D721Med (cell line): ENCODE results near the gene CCDC88C.

Experiments
- DNase-seq: peaks from one replicate; pipeline ENCODE4 v3.0.0; 2011; ENCODE audit warnings: low spot score; ENCODE audit not compliant: insufficient read length
- FAIRE-seq: peaks from 2 replicates; lab custom pipeline; 2011; peaks lifted over from hg19 to GRCh38; lab: Jason Lieb, UNC
- TF ChIP-seq, protein P1 (sequence below): IDR thresholded peaks from 2 replicates; pipeline ENCODE4 v1.5.1; 2012; ENCODE audit warnings: mild to moderate bottlenecking, control low read depth; ENCODE audit not compliant: insufficient read depth; ENCODE audit errors: missing control alignments

CCDC88C gene

DNA sequence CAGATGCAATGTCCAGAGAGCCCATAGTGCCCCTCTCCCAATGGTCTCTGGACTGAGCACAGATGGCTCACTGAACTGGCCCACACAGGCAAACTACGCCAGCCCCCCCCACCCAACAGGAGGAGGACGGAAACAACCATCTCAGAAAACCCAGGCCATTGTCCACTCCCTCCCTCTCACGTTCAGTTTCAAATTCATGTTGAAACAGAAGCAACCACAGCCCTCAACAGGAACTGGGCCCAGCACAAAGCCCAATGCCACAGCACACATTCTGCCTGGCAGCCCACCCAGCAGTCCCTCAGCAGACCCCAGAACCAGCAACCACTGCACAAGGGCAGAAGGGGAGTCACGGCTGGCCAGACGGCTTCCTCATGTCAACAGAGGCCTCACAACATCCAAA, 10.6 kb downstream of the CCDC88C start:
- no peak for DNase-seq
- FAIRE-seq = no peak
- TF ChIP-seq, protein P1, sequence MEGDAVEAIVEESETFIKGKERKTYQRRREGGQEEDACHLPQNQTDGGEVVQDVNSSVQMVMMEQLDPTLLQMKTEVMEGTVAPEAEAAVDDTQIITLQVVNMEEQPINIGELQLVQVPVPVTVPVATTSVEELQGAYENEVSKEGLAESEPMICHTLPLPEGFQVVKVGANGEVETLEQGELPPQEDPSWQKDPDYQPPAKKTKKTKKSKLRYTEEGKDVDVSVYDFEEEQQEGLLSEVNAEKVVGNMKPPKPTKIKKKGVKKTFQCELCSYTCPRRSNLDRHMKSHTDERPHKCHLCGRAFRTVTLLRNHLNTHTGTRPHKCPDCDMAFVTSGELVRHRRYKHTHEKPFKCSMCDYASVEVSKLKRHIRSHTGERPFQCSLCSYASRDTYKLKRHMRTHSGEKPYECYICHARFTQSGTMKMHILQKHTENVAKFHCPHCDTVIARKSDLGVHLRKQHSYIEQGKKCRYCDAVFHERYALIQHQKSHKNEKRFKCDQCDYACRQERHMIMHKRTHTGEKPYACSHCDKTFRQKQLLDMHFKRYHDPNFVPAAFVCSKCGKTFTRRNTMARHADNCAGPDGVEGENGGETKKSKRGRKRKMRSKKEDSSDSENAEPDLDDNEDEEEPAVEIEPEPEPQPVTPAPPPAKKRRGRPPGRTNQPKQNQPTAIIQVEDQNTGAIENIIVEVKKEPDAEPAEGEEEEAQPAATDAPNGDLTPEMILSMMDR = no peak

DNA sequence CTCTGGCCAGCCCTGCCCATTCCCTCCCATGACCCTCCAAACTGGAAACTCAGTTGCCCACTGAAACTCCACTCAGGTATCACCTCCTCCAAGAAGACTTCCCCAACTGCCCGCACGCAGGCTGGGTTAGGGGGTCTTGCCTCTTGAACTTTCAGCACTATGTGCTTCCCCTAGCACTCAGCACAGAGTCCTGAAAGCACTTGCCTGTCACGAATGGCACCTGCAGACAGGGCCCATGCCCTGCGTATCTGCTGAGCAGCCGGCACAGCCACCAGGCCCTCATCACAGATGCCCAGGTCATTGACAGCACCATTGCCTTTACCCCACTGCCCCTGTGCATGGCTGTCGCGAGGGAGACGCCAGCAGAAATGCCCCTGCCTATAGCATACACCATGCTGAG, 11.2 kb downstream of the CCDC88C start:
- FAIRE-seq (no peak), DNase-seq (no peak)
- TF ChIP-seq, protein P1 = no peak

DNA sequence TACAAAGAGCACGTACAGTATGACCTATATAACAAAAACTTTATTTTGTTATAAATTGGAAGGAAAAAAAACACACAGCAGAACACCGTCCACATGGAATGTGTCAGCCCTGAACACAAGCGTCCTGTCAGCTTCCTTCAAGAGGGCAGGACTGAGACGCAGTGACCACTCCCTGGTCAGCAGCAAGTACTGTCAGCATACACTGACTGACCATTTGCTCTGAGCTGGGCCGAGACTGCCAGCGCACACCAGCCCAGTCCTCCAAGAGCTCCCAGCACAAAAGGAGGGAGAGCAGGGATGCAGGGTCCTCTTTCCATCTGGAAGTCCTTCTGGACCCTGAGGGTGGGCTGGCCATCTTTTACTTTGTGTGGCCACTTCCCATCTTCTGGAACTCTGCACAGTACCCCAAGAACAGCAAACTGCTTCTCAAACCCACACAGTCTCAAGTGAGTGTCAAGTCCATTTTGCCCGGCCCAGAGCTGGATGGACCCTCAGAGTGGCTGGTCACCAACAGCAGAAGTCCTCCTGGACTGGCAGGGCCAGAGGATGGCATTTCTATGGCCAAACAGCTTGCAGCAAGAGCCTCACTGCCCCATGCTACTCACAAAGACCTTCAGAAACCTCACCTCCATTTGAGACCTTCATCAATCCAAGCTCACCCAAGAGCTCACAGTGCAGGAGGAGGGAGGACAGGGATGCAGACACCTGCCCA, 11.7 kb downstream of the CCDC88C start:
- no peak for DNase-seq
- TF ChIP-seq, protein P1 = no peak
- no peak for FAIRE-seq

DNA sequence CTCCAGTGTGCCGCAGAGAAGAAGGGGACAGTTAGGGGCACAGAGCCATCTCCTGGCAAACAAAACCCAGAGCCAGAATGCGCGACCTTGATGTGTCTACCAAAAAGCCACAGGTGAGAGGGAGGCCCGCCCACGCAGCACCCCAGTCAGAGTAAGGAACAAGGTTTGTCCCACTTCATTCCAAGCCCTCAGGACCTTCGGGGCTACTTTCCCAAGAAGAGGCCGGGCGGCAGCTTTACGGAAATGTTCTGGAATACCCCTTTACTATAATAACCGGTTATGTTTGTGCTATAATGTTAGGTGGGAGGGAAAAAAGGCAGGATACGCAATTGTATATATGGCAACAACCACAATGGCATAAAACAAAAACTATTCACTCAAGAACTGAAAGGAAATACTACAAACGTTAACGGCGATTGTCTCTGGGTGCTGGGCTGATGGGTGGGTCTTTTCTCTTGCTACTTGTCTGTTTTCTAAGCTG, 12.3 kb downstream of the CCDC88C start:
- no peak for FAIRE-seq
- DNase-seq = no peak
- TF ChIP-seq, protein P1 = peak; percentile 0

DNA sequence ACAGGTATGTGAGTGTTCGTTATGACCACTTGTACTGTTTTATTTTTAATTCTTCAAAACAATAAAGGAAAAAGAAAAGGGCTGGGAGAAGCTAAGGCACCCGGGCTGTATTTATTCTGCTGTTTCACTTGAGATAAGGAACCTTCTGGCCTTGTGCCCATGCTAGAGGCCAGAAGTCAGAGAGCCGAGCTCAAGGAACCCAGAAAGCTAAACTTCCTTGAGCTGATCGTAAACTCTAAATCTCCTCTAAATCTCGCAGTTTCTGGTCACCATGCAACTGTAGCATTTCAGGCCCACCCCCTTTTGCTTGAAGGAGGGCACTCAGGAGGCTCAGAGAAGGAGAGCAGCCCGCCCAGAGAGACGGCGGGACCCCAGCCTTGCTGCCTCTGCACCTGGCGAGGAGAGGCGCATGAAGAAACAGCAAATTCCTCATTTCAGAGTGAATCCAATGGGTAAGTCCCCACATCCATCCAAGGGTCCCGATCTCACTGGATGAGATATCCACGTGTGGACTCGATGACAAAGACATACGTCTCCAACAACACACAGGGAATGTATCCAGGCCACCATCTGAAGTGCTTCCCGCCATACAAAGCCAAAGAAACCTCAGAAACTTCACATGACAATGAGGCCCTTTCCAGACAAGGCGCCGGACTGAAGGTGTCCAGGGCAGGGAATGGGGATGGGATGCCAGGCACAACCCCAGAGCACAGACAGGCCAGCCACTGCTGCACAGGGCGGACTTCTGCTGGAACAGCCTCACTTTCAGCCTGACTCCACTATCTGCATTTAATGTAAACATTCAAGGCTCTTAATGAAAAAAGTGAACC, 14.6 kb downstream of the CCDC88C start:
- no peak for FAIRE-seq
- TF ChIP-seq, protein P1 = no peak
- DNase-seq = peak; percentile 17

DNA sequence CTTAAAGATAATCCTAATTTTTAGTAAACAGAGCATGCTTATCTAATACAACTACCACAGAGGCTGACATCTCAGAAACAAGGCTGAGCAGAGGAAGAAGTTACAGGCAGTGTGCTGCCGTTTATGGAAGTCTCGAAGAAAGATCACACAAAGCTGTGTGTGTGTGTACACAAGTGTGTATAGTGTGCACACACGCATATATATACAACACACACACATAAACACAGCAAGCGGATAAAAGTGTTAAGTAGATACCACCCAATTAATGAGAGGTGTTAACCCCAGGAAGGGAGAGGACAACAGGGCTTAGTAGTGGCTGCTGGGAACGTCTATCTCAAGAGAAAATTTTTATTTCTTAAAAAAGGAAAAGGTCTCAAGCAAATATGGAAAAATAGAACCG, 15.3 kb downstream of the CCDC88C start:
- DNase-seq = peak; percentile 22

More for the DNA sequence above, 15.3 kb downstream of the CCDC88C start:
- TF ChIP-seq, protein P1 = no peak
- FAIRE-seq = no peak
